Fibroblast of villous mesenchyme (primary cell): ENCODE data around the gene C19orf25. TPM values are rescaled to one million over a fixed set of nuclear protein-coding genes. Genes with fewer than 3 reads are reported as not detected.

ENCODE experiments used
- DNase-seq: peaks from one replicate; pipeline ENCODE4 v3.0.0-alpha.2; 2010; ENCODE audit warnings: low read depth
- H3K4me3 ChIP-seq: 2 replicates; pipeline ENCODE4 v1.5.1; 2011; ENCODE audit warnings: low read depth, mild to moderate bottlenecking, low read length
- total RNA-seq: library from RNA; depleted of rRNA; stranded (reverse); fragments of >200 nt; gene quantifications from 2 replicates; pipeline ENCODE4 v1.2.3, GENCODE V29; 2012
- TF ChIP-seq, protein P1 (sequence below): IDR thresholded peaks from 2 replicates; pipeline ENCODE4 v1.5.1; 2012; ENCODE audit warnings: low read depth, mild to moderate bottlenecking, low read length; ENCODE audit not compliant: insufficient read depth

The C19orf25 gene
- total RNA-seq, 1 donor, result 32.8 TPM

DNA sequence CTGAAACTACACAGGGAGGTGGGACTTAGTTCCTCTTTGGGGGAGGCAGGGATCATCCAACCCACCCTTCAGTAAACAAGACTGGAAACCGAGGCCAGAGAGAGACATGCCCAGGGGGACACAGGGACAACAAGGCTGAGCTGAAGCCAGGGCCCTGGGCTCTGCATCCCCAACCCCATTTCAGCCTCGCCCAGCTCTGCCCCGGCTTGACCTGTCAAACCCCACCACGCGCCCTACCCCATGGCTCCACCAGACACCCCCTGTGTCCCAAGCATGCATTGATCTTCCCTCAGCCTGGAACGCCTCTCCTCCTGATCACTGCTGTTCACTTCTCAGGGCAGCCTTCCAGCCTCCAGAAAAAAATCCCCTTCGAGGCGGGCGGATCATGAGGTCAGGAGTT, 31.1 kb downstream of the C19orf25 start:
- no peak for DNase-seq
- TF ChIP-seq, protein P1, sequence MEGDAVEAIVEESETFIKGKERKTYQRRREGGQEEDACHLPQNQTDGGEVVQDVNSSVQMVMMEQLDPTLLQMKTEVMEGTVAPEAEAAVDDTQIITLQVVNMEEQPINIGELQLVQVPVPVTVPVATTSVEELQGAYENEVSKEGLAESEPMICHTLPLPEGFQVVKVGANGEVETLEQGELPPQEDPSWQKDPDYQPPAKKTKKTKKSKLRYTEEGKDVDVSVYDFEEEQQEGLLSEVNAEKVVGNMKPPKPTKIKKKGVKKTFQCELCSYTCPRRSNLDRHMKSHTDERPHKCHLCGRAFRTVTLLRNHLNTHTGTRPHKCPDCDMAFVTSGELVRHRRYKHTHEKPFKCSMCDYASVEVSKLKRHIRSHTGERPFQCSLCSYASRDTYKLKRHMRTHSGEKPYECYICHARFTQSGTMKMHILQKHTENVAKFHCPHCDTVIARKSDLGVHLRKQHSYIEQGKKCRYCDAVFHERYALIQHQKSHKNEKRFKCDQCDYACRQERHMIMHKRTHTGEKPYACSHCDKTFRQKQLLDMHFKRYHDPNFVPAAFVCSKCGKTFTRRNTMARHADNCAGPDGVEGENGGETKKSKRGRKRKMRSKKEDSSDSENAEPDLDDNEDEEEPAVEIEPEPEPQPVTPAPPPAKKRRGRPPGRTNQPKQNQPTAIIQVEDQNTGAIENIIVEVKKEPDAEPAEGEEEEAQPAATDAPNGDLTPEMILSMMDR, result no peak

DNA sequence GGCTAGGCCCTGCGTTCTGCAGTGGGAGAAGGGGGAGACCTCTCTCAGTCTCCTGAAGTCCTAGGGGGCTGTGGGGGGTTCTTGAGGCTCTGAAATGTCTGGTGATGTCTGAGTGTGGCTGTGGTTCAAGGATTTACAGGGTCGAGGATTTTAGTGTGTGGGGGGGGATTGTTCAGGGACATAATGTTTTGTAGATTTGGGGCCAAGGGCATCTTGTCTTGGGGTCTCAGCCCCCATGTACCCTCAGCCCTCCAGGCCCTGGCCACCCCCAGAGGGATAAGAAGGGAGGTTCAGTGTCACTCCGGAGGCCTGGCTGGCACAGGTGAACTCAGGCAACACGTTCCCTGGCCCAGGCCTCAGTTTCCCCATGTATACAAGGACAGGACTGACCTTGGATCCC, 31.5 kb downstream of the C19orf25 start:
- TF ChIP-seq, protein P1, result no peak
- no peak for DNase-seq
- no peak overlapping the region for H3K4me3 ChIP-seq

More for the DNA sequence above, 31.1 kb downstream of the C19orf25 start:
- H3K4me3 ChIP-seq, result no peak overlapping the region

DNA sequence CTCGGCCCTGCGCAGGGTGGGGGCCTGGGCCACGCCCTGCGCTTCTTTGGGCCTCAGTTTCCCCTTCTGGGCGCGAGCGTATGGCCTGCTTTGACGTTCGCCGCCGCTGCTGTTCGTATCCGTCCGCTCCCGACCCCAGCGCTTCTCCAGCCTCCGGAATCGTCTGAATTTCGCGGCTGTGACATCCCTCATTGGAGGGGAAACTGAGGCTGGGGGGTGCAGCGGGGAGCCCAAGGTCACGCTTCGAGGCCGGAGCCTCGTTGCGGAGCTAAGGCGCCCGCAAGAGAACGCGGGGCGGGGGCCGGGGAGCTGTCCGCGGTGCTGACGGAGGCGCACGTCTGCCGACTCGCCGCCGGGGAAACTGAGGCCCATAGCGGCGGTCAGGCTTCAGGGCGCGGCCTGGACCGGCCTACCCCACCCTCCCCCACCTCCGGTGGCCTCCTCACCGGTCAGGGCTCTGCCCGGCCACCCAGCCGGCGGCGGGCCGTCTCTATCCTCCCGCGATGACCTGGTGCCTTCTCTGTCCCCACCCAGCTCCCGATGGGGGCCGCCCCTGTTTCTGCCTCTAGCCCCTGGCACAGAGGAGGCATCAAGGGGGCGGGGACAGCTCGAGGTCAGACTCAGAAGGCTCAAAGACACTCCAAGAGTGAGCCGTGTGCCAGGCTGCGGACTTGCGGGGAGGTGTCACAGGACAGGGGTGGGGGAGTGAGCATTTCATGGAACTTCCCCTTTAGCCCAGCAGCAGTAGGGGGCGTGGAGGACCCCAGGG, 32.1 kb downstream of the C19orf25 start:
- no peak overlapping the region for H3K4me3 ChIP-seq
- TF ChIP-seq, protein P1, result no peak
- no peak for DNase-seq

DNA sequence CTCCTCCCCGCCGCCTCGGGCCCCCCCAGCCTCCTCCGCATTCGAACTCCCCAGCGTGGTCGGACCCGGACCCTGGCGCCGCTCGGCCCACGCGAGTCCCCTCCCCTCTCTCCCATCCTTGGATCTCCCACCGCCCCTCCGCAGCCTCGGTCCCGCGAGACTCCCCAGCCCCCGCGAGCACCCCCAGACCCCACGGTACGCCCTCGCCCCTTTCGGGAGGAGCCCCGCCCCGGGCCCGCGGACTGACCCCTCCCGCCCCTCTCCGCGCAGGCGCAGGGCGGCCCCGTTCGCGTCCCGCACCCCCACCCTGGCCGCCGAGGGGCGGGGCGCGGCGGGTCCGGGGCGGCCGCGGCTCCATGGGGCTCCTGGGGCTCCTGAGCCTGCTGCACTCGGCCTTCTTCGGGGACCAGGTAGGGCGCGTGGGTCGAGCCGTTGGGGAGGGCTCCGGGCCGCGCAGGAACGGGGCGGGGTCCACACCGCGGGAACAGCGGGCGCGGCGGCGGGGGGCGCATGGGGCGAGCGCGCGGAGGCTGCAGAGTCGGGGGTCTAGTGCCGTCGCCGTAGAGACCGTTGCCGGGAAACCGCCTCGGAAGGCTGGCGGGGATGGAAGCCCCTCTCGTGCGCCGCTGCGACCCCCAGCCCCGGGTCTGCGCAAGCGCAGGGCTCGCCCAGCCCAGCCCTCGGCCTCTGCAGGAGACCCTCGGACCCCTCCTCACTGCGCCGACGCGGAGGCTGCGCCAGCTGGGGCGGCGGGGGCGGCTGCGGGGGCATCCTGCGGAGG, 32.9 kb downstream of the C19orf25 start:
- H3K4me3 ChIP-seq, result peak overlapping the region; percentile 56
- TF ChIP-seq, protein P1, result no peak
- DNase-seq, result no peak

DNA sequence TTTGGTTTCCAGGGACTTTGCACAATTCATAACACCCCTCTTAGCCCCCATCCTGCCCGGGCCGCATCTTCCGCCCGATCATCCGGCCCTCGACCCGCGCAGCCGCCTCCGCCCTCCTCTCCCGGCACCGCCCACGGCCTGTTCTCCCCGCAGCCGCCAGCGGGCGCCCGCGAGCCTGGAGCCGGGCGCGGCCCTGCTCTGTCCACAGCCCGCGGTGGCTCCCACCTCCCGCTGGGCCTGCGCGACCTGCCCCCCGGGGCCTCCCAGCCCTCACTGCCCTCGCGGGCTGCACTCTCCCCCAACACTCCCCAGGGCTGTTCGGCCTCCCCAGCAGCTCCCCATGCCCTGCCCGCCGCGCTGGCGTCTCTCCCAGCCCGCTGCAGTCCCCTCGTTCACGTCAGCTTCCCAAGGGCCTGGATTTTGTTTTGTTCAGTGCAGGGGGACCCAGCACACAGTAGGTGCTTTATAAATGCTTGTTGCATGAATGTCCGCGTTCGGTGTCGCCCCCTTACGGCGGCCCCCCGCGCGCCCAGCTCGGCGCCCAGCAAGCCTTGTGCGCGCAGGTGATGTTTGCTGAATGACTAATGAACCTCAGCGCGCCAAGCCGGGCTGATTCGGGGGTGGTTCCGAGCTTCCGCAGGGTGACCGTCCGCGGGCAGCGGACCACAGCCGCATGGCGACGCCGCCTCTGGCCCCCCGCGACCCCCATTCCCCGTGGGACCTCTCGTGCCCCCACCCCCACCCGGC, 33.7 kb downstream of the C19orf25 start:
- no peak for DNase-seq
- H3K4me3 ChIP-seq, result peak overlapping the region; percentile 56
- TF ChIP-seq, protein P1, result peak; percentile 83

DNA sequence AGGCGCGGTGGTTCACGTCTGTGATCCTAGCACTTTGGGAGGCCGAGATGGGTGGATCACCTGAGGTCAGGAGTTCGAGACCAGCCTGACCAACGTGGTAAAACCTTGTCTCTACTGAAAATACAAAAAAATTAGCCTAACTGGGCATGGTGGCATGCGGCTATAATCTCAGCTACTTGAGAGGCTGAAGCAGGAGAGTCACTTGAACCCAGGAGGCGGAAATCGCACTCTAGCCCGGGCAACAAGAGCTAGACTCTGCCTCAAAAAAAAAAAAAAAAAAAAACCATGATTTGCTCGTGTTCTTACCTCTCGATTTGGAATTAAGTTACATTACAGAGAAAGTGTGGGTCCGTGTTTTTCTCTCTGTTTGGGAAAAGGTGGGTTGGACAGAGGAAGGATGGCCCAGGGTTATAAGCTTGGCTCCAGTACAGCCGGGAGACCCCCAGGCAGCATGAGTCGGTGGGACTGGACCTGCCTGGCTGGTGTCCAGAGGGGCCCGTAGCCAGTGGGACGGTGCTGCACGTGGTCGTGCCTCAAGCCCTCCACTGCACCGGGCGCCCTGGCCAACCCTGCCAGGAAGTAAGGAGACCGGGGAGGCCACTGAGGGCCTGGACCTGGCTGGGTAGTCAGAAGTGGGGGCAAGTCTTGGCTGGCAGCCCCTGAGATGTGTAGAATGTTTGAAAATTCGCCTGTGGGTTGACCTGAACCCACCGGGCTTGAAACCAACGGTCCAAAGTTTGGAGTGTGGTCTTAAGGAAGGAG, 37.2 kb downstream of the C19orf25 start:
- TF ChIP-seq, protein P1, result no peak
- no peak for DNase-seq
- H3K4me3 ChIP-seq, result no peak overlapping the region
